Activated T-helper 1 cell treated with anti-CD3 and anti-CD28 coated beads, Interleukin-2, amount 50 U/mL, for 16 hours (primary cell): ENCODE results near the gene CIC.

Experiments used
- DNase-seq, 2 donors: peaks; one replicate each; pipeline ENCODE4 v3.0.0-alpha.2; 2020; ENCODE audit warnings: low read depth in 1 of 2, low spot score in 1 of 2

Gene CIC

DNA sequence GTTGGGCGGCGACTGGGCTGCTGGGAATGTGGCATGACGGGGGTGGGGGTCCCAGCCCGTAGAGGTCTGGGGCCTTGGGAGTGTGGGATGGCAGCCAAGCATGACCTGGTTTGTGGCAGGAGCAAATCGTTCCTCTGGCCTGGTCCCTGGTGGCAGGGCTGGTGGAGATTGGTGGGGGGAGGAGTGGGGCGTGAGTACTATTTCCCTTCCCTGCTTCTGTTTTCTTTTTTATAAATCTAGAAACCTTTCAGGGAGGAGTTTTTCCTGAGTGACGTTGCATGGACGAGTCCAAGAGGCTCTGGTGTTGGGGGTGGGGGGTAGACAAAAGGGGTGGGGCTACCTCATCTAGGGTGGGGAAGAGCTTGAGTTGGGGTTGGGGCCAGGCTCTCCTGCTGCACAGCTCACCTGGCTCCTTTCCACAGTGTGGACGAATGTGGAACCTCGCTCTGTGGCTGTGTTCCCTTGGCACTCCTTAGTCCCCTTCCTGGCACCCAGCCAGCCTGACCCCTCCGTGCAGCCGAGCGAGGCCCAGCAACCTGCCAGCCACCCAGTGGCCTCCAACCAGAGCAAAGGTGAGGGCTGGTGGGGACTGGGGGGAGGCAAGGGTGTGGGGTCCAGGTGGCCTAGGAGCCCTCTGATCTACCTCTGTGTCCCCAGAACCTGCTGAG lies 17.4 kb downstream of the CIC start:
- no peak for DNase-seq

DNA sequence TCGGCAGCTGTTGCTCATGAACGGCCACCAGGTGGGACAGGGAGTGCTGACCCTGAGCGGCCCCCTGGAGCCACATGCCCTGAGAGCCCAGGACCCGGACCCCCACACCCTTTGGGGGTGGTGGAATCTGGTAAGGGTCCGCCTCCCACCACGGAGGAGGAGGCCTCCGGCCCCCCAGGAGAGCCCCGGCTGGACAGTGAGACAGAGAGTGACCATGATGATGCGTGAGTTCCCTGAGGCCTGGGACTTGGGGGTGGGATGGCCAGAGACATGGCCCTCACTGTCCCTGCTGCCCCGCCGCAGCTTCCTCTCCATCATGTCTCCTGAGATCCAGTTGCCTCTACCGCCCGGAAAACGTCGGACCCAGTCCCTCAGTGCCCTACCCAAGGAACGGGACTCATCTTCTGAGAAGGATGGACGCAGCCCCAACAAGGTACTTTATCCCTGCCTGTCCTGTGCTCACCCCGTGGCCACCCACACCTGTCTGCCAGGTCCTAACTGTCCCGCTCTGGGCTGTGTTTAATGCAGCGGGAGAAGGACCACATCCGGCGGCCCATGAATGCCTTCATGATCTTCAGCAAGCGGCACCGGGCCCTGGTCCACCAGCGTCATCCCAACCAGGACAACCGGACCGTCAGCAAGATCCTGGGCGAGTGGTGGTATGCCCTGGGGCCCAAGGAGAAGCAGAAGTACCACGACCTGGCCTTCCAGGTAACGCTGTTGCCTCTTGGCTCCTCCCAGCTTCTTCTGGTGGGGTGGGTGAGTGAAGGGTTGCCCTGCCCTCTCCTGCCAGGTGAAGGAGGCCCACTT lies 18.2 kb downstream of the CIC start:
- DNase-seq = no peak

DNA sequence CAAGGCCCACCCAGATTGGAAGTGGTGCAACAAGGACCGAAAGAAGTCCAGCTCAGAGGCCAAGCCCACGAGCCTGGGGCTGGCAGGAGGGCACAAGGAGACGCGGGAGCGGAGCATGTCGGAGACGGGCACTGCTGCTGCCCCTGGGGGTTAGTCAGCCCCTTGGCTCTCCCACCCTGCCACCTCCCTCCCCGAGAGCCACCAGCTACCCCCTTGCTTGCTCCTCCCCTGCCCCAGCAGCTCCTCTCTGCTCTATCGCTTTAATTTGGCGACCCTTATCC lies 18.7 kb downstream of the CIC start:
- DNase-seq = no peak

DNA sequence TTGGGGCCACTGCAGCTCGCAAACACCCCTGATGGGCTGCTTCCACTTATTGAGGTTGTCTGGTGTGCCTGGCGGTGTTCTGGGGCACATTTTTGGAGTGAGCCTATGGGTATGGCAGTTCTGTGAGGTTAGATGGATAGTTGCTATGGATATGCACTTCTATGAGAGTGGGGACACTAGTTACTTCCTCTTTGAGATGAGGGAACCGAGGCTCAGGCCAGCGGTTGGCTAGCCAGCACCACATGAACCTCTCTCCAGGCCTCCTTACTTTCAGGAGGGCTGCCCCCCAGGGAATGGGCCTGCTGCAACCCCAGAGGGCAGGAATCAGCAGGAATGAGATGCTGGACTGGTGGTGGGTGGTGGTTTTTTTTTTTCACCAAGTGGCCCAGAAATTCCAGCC lies 19.3 kb downstream of the CIC start:
- no peak for DNase-seq

DNA sequence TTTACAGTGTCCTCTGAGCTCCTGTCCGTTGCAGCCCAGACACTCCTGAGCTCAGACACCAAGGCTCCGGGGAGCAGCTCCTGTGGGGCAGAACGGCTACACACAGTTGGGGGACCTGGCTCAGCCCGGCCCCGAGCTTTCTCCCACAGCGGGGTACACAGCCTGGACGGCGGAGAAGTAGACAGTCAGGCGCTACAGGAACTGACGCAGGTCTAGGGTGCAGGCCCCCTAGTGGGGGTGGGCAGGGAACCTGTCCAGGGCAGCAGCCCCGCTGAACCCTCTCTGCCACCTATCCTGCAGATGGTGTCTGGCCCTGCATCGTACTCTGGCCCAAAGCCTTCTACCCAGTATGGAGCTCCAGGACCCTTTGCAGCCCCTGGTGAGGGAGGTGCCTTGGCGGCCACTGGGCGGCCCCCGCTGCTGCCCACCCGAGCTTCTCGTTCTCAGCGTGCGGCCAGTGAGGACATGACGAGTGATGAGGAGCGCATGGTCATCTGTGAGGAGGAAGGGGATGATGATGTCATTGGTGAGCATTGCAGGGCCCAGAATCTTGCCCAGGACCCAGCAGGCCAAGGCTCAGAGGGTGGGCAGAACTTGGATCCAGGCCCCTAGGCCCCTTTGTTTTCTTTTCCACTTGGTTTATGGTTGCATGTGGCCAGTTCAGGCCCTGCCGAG lies 20.0 kb downstream of the CIC start:
- DNase-seq = no peak

DNA sequence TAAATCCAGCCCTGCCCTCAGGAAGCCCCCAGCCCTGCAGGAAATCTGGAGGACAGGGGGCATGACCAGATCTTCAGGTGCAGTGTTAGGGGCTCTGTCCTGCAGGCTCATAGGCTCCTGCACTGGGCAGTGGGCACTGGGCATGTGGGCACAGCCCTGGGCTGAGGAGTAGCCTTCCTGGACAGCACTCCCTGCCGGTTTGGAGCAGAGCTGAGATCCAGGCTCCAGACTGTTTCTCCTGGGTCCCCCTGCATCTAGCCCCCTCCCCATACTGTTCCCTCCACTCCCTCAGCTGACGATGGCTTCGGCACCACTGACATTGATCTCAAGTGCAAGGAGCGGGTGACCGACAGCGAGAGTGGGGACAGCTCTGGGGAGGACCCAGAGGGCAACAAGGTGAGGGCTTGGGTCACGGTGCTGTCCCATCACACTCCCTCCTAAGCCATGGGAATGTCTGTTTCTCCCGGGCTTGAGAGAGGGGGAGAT lies 20.5 kb downstream of the CIC start:
- DNase-seq = no peak

DNA sequence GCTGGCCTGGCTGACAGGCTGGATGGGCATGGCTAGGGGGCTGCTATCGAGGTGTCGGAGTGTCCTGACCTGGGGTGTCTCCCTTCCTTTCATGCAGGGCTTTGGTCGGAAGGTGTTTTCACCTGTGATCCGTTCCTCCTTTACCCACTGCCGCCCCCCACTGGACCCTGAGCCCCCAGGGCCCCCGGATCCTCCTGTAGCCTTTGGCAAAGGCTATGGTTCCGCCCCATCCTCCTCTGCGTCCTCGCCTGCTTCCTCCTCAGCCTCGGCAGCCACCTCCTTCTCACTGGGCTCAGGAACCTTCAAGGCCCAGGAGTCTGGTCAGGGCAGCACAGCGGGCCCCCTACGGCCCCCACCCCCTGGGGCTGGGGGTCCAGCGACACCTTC lies 21.1 kb downstream of the CIC start:
- no peak for DNase-seq

DNA sequence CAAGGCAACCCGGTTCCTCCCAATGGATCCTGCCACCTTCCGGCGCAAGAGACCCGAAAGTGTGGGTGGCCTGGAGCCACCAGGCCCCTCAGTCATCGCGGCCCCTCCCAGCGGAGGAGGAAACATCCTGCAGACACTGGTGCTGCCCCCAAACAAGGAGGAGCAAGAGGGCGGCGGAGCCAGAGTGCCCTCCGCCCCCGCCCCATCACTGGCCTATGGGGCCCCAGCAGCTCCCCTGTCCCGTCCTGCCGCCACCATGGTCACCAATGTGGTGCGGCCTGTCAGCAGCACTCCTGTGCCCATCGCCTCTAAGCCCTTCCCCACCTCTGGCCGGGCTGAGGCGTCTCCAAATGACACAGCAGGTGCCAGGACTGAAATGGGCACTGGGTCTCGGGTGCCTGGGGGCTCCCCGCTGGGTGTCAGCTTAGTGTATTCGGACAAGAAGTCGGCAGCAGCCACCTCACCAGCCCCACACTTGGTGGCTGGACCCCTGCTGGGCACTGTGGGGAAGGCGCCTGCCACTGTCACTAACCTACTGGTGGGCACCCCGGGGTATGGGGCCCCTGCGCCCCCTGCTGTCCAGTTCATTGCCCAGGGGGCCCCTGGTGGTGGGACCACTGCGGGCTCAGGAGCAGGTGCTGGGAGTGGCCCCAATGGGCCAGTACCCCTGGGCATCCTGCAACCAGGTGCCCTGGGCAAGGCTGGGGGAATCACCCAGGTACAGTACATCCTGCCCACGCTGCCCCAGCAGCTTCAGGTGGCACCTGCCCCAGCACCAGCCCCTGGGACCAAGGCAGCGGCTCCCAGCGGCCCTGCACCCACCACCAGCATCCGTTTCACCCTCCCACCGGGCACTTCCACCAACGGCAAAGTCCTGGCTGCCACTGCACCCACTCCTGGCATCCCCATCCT lies 21.7 kb downstream of the CIC start:
- DNase-seq = peak; percentile 22 to 41

DNA sequence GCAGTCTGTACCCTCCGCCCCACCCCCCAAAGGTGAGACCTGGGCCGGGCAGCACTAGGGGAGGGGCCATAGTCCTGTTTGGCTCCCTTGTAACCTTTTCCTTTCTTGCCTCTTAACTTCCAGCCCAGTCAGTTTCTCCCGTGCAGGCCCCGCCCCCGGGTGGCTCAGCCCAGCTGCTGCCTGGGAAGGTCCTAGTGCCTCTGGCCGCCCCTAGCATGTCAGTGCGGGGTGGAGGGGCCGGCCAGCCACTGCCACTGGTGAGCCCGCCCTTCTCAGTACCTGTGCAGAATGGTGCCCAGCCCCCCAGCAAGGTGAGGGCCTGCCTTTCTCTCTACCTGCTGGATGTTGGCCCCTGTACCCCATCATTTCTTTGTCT lies 22.4 kb downstream of the CIC start:
- DNase-seq = no peak

DNA sequence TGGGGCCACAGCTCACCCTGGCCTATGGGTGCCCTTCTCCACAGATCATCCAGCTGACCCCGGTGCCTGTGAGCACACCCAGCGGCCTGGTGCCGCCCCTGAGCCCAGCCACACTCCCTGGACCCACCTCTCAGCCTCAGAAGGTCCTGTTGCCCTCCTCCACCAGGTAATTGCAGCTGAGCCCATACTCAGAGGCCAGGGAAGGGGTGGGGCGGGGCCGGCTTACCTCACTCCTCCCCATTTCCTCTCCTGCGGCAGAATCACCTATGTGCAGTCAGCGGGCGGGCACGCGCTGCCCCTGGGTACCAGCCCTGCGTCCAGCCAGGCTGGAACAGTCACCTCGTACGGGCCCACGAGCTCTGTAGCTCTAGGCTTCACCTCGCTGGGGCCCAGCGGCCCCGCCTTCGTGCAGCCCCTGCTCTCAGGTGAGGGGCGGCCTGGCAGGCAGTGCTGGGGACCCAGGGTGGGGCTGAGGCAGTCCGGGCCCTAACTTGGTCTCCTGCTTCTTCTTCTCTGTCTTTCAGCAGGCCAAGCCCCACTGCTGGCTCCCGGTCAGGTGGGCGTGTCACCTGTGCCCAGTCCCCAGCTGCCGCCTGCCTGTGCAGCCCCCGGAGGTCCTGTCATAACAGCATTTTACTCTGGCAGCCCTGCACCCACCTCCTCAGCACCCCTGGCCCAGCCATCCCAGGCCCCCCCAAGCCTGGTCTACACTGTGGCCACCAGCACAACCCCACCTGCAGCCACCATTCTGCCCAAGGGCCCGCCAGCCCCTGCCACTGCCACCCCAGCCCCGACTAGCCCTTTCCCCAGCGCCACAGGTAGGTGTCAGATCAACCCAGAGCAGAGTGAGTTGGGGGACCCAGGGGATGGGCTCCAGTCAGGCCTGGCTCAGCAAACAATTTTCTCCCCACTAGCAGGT lies 23.2 kb downstream of the CIC start:
- DNase-seq = no peak

DNA sequence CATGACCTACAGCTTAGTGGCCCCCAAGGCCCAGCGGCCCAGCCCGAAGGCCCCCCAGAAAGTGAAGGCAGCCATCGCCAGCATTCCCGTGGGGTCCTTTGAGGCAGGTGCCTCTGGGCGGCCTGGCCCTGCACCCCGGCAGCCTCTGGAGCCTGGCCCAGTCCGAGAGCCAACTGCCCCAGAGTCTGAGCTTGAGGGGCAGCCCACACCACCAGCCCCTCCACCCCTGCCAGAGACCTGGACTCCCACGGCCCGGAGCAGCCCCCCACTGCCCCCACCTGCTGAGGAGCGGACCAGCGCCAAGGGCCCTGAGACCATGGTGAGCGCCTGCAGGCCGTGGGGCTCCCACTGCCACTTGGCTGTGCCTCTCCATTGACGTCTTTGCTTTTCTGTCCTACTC lies 23.9 kb downstream of the CIC start:
- no peak for DNase-seq

DNA sequence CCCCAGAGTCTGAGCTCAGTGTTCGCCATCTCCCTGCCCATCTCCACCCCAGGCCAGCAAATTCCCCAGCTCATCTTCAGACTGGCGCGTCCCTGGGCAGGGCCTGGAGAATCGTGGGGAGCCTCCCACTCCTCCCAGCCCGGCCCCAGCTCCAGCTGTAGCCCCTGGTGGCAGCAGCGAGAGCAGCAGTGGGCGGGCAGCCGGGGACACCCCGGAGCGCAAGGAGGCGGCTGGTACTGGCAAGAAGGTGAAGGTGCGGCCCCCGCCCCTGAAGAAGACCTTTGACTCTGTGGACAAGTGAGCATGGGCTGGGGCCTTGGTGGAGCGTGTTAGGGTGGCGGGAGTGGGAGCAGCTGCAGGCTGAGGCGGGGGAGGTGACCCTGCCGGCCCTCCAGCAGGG lies 24.5 kb downstream of the CIC start:
- no peak for DNase-seq

DNA sequence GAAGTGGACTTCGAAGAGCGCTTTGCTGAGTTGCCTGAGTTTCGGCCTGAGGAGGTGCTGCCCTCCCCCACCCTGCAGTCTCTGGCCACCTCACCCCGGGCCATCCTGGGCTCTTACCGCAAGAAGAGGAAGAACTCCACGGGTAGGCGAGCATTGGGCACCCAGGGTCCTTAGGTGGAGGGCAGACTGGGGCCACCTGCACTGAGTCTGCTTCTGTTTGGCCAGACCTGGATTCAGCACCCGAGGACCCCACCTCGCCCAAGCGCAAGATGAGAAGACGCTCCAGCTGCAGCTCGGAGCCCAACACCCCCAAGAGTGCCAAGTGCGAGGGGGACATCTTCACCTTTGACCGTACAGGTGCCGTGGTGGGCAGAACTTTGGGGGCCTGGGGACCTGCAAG lies 24.9 kb downstream of the CIC start:
- no peak for DNase-seq

DNA sequence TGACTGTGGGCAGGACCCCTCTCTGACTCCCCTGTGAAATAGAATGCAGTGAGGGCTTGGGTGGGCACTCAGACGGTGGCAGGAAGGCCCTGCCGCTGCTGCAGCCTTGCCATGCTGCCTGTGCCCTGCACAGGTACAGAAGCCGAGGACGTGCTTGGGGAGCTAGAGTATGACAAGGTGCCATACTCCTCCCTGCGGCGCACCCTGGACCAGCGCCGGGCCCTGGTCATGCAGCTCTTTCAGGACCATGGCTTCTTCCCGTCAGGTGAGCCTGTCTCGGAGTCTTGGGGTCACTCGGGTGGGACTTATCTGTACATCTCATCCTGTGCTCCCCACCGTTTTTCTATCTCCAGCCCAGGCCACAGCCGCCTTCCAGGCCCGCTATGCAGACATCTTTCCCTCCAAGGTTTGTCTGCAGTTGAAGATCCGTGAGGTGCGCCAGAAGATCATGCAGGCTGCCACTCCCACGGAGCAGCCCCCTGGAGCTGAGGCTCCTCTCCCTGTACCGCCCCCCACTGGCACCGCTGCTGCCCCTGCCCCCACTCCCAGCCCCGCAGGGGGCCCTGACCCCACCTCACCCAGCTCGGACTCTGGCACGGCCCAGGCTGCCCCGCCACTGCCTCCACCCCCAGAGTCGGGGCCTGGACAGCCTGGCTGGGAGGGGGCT lies 25.6 kb downstream of the CIC start:
- no peak for DNase-seq

DNA sequence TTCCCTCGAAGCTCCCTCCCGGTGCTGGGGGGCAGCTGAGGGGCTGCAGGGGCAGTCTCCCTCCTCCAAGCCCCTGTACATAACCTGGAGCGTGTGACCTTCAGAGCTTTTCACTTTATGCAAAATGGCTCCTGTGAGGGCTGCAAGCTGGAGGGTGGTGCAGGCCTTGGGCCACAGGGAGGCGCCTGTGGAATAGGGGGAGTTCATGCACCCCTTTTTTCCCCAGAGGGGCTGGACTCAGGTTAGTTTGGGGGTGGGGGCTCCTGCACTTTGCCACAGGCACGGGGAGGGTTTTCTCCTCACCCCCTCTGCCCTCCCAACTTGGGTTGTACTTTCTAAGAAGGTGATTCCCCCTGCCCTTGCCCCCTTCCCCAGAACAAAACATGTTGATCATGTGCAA lies 26.3 kb downstream of the CIC start:
- no peak for DNase-seq

DNA sequence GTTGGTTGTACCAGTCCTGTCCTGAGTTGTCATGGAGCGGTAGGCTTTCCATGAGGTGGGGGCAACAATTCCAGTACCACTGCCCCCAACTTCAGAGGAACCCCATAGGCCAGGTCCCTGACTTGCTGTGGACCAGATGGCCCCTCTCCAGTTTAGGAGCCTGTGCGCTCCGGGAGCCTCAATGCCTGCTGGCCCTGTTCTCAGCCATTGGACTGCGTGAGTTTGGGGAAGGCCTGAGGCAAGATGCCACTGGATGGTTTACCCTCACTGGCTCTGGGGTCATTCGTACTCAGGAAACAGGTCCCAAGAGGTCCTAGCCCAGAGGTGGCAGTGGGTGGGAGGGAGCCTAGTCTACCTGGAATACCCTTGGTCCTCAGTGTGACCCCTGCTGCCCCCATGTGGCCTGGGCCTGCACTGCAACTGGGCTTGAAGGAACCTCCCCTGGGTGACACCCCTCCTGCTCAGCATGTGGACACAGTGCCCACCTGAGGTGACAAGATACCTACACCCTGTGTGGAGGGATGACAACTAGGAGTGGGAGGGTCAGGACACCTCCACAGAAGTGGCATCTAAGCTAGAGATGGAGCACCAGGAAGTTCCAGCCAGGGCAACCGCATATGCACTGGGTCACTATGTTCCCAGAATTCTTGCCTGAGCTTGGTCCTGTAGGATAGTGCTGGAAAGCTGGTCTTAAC lies 26.9 kb downstream of the CIC start:
- peak; percentile 81 to 91 for DNase-seq

DNA sequence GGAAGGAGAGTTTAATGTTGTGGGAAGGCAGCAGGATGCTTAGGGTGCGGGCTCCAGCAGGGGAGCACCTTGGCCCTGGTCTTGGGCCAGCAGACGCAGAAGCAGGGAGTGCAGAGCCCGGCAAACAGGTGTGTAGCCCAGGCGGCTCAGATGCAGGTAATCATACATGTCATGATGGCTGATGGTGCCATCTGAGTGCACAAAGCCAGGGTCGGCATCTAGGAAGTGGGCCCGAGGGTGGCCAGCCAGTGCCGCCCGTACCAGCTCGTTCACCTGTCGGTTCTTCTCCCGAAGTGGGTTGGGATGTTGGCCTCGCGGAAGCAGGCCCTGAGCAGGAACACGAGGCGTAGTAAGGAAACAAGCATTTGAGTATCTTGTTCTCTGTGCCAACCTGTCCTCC lies 28.0 kb downstream of the CIC start:
- no peak for DNase-seq

DNA sequence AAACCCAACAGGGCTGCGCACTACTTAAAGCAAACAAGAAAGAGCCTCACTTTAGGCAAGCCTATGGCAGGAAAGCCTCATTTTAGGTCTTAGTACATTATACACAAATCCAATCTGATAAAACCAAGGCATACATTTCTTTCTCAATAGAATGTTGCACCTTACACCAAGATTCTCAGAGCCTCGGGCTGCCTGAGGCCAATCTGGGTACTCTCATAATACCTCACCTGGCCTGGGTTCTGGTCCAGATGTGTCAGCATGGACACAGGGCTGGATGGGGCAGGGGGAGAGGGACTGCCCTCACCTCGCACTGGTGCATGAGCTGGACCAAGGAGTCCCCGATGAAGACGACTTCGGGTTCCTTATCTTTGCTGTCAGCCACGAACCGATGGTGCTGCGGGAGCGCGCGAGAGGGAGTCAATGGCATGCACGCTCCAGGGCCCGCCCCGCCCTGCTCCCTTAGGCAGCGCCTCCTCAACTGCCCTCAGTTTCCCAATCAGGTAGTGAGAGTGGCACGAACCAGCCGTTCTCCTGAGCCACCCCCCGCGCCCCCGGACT lies 32.7 kb downstream of the CIC start, which contains the start of gene PRR19:
Gene PRR19, plus strand, starts transcription at position 487 of the 558 bp plus-strand sequence. CDS start 7,453 bp downstream, outside the sequence.
- no peak for DNase-seq

DNA sequence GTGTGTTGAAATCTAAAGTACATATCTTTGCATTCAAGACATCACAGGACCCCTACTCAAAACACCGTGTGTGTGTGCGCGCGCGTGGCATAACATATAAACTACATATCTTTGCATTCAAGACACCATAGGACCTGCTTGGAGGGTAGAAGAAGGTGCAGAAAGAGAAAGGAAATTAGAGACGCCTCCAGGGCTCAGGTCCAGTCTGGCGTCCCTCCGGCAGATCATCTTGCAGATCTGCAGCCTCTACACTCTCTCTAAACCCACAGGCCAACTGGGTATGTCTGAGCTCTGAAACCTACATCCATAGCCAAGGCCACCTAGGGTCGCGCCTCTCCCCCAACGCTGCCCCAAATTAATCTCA lies 34.0 kb downstream of the CIC start:
- no peak for DNase-seq
